Measurements from ENCODE around the gene MRPL11.

DNA sequence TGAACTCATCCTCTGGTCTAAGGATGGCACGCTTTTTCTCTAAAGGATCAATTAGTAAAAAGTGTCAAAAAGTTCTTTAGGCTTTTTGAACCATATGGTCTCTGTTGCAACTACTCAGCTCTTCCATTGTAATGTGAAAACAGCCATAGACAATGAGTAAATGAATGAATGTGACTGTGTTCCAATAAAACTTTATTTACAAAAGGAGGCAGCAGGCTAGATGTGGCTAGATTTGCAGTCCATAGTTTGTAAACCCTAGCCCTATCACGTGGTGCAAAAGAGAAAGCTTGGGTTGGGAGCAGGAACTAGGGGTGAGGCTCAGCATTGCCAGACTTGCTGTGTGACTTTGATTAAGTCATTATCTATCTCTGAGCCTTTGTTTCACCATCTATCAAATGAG is 23.2 kb downstream of the MRPL11 start:
- TF ChIP-seq, protein P1, sequence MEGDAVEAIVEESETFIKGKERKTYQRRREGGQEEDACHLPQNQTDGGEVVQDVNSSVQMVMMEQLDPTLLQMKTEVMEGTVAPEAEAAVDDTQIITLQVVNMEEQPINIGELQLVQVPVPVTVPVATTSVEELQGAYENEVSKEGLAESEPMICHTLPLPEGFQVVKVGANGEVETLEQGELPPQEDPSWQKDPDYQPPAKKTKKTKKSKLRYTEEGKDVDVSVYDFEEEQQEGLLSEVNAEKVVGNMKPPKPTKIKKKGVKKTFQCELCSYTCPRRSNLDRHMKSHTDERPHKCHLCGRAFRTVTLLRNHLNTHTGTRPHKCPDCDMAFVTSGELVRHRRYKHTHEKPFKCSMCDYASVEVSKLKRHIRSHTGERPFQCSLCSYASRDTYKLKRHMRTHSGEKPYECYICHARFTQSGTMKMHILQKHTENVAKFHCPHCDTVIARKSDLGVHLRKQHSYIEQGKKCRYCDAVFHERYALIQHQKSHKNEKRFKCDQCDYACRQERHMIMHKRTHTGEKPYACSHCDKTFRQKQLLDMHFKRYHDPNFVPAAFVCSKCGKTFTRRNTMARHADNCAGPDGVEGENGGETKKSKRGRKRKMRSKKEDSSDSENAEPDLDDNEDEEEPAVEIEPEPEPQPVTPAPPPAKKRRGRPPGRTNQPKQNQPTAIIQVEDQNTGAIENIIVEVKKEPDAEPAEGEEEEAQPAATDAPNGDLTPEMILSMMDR (IDR thresholded peaks at IDR 0.05; ENCODE audit: low read length), result no peak
- no peak for TF ChIP-seq EZH2 (IDR thresholded peaks at IDR 0.05; ENCODE audit: borderline replicate concordance, low read length)

Data from OCI-LY1 (cell line).